ENCODE measurements around the gene ERCC8. TPM values are rescaled to one million over a fixed set of nuclear protein-coding genes. Genes with fewer than 3 reads are reported as not detected.

ERCC8 gene
- total and polyA plus RNA-seq, 12 donors = 3.7 to 23.3 (median 9.7) TPM

DNA sequence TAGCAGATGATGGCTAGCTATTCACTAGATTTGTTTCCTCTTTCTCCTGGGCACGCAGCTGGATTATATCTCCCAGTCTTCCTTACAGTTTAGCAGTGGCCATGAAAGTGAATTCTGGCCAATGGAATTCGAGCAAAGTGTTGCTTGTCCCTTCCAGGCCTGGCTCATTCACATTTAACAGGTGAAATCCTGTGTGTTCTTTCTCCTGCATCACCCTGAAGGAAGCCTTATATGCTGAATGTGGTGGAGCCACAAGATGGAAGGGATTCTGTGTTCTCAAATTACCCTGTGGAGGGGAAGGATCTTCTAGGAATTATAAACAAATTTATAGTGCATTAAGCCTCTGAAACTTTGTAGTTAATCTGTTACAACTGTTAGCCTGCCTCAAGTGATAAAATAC is 92.6 kb downstream of the ERCC8 start:
- Histone ChIP-seq H3K27me3 (no peaks in the 10 kb centered on the region), H3K4me1 (replicated peaks in 1 of 2) (no peaks in the 10 kb centered on the region), H3K36me3 (replicated peaks in 1 of 2) (no peaks in the 10 kb centered on the region), H3K9me3 (replicated peaks in 1 of 3) (no peaks in the 10 kb centered on the region), H3K27ac (no peak overlapping the region), H3K4me3 (no peak overlapping the region)
- TF ChIP-seq POLR2A (IDR thresholded peaks at IDR 0.05) = no peak
- TF ChIP-seq, protein P1, sequence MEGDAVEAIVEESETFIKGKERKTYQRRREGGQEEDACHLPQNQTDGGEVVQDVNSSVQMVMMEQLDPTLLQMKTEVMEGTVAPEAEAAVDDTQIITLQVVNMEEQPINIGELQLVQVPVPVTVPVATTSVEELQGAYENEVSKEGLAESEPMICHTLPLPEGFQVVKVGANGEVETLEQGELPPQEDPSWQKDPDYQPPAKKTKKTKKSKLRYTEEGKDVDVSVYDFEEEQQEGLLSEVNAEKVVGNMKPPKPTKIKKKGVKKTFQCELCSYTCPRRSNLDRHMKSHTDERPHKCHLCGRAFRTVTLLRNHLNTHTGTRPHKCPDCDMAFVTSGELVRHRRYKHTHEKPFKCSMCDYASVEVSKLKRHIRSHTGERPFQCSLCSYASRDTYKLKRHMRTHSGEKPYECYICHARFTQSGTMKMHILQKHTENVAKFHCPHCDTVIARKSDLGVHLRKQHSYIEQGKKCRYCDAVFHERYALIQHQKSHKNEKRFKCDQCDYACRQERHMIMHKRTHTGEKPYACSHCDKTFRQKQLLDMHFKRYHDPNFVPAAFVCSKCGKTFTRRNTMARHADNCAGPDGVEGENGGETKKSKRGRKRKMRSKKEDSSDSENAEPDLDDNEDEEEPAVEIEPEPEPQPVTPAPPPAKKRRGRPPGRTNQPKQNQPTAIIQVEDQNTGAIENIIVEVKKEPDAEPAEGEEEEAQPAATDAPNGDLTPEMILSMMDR (IDR thresholded peaks at IDR 0.05) = no peak
- intact Hi-C loops (cut with DNase I) = no loop called here
- no peak for DNase-seq
- 58 to 68% (median 64%) methylated on average over 2 of the region's 2 CpGs for WGBS, 4 donors

DNA sequence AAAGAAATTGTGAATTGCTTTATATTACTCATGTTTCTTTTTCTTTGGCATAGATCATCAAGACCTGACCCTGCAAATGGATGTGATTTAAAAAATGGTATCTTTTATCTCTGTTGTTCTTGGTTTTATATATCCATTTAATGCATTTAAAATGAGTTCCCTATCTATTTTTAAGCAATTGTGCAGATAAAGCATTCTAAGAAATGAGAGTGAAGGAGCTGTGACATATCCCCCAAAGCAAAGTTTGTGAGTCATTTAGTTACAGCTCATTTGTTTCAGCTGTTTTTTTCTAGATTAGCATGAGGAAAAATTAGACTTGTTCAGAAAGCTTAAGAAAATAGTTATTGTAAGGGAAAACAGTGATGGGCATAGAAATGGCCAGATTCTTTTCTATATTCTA is 93.2 kb downstream of the ERCC8 start:
- intact Hi-C loops (cut with DNase I) = no loop called here

DNA sequence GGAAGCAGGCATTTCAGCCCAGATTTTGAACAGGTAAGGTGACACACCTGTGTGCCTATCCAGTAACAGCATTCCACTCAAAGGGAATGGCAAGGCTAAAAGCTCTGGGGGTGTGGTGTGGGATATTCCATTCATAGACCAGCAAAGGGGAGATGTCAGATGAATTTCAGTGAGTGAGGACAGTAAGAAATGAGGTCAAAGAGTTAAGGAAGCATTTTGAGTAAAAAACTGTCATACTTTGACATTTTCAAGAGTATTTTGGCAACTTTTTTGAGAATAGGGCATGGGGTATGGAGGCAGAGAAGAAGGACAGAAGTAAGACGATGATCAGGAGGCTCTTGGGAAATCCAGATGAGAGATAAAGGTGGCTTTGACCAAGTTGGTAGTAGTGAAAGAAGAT is 98.6 kb downstream of the ERCC8 start:
- peaks cover 3 to 13% of the 10 kb centered on the region in 2 donors for H3K4me1 ChIP-seq (replicated peaks in 1 of 2)

More for the DNA sequence above, 93.2 kb downstream of the ERCC8 start:
- H3K9me3 ChIP-seq (replicated peaks in 1 of 3) = no peaks in the 10 kb centered on the region
- no peak overlapping the region for H3K27ac ChIP-seq
- no peaks in the 10 kb centered on the region for H3K27me3 ChIP-seq
- no peaks in the 10 kb centered on the region for H3K36me3 ChIP-seq (replicated peaks in 1 of 2)
- H3K4me1 ChIP-seq (replicated peaks in 1 of 2) = no peaks in the 10 kb centered on the region
- no peak overlapping the region for H3K4me3 ChIP-seq
- DNase-seq = no peak
- TF ChIP-seq, protein P1 (IDR thresholded peaks at IDR 0.05) = no peak
- TF ChIP-seq POLR2A (IDR thresholded peaks at IDR 0.05) = no peak

DNA sequence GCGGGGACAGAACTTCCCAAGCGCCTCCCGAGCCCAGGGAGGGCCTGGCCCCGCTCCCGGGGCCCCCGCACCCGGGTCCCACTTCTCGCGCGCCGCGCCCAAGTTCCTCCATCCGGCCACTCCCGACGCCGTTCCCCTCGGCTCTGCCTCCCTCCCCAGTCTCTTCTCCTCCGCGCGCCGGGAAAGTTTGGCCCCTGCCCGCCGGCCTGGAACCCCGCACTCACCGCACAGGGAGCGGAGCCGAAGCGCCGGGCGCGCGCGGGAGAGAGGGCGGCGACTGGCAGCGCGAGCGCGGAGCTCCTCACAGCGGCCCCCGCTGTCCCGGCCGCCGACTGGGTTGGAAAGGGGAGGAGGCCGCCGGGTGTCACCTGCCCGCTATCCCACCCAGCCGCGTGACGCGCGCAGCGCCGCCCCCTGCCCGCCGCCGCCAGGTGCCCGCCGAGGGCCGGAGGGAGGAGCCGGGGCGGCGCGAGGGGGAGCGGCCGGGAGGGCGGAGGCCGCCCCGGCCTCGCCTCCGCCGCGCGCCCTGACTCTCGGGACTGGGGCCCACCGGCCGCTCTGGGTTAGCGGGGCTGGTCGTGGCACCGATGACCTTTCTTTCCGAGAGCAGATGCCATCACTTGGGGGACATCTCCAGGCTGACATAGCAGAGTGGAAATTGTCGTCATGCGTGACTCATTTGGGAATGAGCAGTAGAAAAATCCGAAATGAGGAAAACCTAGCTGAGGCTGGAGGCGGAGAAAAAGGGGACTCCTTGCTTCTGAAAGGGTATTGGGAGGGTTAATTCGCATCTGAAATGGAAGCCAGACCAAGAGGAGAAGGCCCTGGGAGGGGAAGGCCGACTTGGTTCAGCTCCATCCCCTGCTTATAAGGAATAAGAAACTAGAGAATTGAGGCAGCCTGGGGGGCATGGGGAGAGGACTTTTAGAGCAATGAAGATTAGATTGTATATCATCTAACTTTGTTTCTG is 100.6 kb downstream of the ERCC8 start, which contains the start of gene ELOVL7:
TSS of gene ELOVL7 (minus strand) at position 334 of the 970 bp plus-strand sequence. CDS start 56,872 bp downstream, outside the sequence.
- peak within 1 kb of the TSS in 3 of 4 donors; percentile 33 to 80 (median 51) for H3K4me3 ChIP-seq
- TF ChIP-seq POLR2A (IDR thresholded peaks at IDR 0.05) = peak in 1 of 2 donors; percentile 57
- TF ChIP-seq, protein P1 (IDR thresholded peaks at IDR 0.05) = peak in 1 of 6 experiments; percentile 23
- no peaks in the 10 kb centered on the region for H3K36me3 ChIP-seq (replicated peaks in 1 of 2)
- peak within 1 kb of the TSS in 1 of 5 donors; percentile 40 for H3K27ac ChIP-seq
- H3K9me3 ChIP-seq (replicated peaks in 1 of 3) = no peaks in the 10 kb centered on the region
- peaks cover 3 to 13% of the 10 kb centered on the region in 2 donors for H3K4me1 ChIP-seq (replicated peaks in 1 of 2)
- DNase-seq = peak; percentile 50 to 79 (median 60)
- intact Hi-C loops (cut with DNase I) = no loop called here
- H3K27me3 ChIP-seq = peaks cover 3% of the 10 kb centered on the region
- WGBS, 4 donors = 1 to 2% (median 2%) methylated on average over 10 to 87 of the region's 87 CpGs

More for the DNA sequence above, 98.6 kb downstream of the ERCC8 start:
- intact Hi-C loops (cut with DNase I) = no loop called here
- TF ChIP-seq POLR2A (IDR thresholded peaks at IDR 0.05) = no peak
- TF ChIP-seq, protein P1 (IDR thresholded peaks at IDR 0.05) = no peak
- Histone ChIP-seq H3K36me3 (replicated peaks in 1 of 2) (no peaks in the 10 kb centered on the region), H3K27ac (no peak overlapping the region), H3K9me3 (replicated peaks in 1 of 3) (no peaks in the 10 kb centered on the region), H3K27me3 (peaks cover 3% of the 10 kb centered on the region), H3K4me3 (no peak overlapping the region)
- WGBS, 4 donors = 51 to 62% (median 53%) methylated on average over 1 of the region's 1 CpG
- no peak for DNase-seq
